22Rv1 (cell line): ENCODE results near the gene SLC35G3.

Source experiments
- ZFX ChIP-seq: fragments of 450-650 bp; IDR thresholded peaks from 2 replicates; pipeline ENCODE4 v1.6.1; 2017; ENCODE audit warnings: antibody characterized with exemption, borderline replicate concordance
- TF ChIP-seq, protein P1 (sequence below): fragments of 450-650 bp; IDR thresholded peaks from 2 replicates; pipeline ENCODE4 v1.5.1; 2017; ENCODE audit warnings: mild to moderate bottlenecking

DNA sequence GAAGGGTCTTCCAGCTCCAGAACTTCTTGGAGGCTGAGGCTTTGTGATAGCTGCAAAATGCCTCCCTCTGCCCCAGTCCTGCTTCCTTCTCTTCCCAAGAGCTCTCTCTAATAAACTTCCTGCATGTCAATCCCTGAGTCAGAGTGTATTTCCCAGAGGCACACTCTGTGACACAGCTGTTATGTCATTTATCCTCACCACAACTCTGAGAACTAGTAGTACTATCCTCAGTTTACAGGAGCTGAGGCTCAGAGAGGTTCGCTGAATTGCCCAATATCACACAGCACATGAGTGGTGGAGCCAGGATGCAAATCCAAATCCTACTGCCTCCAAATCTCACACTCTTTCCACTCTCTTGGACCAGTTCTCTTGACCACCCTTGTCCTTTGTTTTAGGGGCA, 26.5 kb downstream of the SLC35G3 start:
- TF ChIP-seq, protein P1, sequence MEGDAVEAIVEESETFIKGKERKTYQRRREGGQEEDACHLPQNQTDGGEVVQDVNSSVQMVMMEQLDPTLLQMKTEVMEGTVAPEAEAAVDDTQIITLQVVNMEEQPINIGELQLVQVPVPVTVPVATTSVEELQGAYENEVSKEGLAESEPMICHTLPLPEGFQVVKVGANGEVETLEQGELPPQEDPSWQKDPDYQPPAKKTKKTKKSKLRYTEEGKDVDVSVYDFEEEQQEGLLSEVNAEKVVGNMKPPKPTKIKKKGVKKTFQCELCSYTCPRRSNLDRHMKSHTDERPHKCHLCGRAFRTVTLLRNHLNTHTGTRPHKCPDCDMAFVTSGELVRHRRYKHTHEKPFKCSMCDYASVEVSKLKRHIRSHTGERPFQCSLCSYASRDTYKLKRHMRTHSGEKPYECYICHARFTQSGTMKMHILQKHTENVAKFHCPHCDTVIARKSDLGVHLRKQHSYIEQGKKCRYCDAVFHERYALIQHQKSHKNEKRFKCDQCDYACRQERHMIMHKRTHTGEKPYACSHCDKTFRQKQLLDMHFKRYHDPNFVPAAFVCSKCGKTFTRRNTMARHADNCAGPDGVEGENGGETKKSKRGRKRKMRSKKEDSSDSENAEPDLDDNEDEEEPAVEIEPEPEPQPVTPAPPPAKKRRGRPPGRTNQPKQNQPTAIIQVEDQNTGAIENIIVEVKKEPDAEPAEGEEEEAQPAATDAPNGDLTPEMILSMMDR, result no peak
- no peak for TF ChIP-seq ZFX
